ENCODE data around the gene RTBDN. TPM values are rescaled to one million over a fixed set of nuclear protein-coding genes. Genes with fewer than 3 reads are reported as not detected.

The RTBDN gene
- total RNA-seq, 1 donor from 2014 or later = not detected

- peak; percentile 83 for DNase-seq (ENCODE audit: low spot score)
These were observed 51.7 kb downstream of the RTBDN start for GRCh38 chr19:12782424-12783290.

DNA sequence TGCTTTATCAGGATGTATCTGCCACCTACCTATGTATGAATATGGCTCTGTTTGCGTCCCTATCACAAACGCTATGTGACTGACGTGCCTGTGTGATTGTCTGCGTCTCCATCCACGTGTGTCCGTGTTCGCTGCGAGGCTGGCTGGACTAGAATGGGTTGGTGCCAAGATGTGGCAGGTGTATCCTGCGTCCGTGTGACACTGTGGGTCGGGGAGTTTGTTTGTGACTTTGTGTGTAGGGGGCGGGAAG lies 52.3 kb downstream of the RTBDN start:
- DNase-seq (ENCODE audit: low spot score) = no peak

GRCh38 chr19:12779162-12779993 lies 55.0 kb downstream of the RTBDN start:
- no peak for DNase-seq (ENCODE audit: low spot score)

- no peak for DNase-seq (ENCODE audit: low spot score)
These were observed 55.5 kb downstream of the RTBDN start for GRCh38 chr19:12778905-12779161.

- peak; percentile 57 for DNase-seq (ENCODE audit: low spot score)
These were observed 56.1 kb downstream of the RTBDN start for GRCh38 chr19:12778017-12778904.

GRCh38 chr19:12777217-12778016 lies 57.0 kb downstream of the RTBDN start:
- DNase-seq (ENCODE audit: low spot score) = peak; percentile 72

Other genes with a start within 250 kb of the RTBDN start
- gene ZNF490, start 223.8 kb downstream of the RTBDN start, total RNA-seq = 15.6 TPM
- 27.1 TPM for gene ZNF791, start 223.7 kb downstream of the RTBDN start, total RNA-seq
- gene MAN2B1, start 167.8 kb downstream of the RTBDN start, total RNA-seq = 104 TPM
- 14.5 TPM for gene WDR83, start 167.8 kb downstream of the RTBDN start, total RNA-seq
- 89.0 TPM for gene DHPS, start 152.7 kb downstream of the RTBDN start, total RNA-seq
- not detected for gene GNG14, start 146.6 kb downstream of the RTBDN start, total RNA-seq
- gene FBXW9, start 137.9 kb downstream of the RTBDN start, total RNA-seq = 8.9 TPM
- 65.5 TPM for gene TNPO2, start 110.6 kb downstream of the RTBDN start, total RNA-seq
- 172 TPM for gene TRIR, start 99.9 kb downstream of the RTBDN start, total RNA-seq
- gene GET3, start 97.1 kb downstream of the RTBDN start, total RNA-seq = 64.8 TPM
- gene BEST2, start 82.8 kb downstream of the RTBDN start, total RNA-seq = not detected
- 128 TPM for gene HOOK2, start 59.0 kb downstream of the RTBDN start, total RNA-seq
- 119 TPM for gene JUNB, start 43.1 kb downstream of the RTBDN start, total RNA-seq
- 319 TPM for gene PRDX2, start 32.8 kb downstream of the RTBDN start, total RNA-seq
- 4.1 TPM for gene THSD8, start 32.5 kb downstream of the RTBDN start, total RNA-seq
- 7.3 TPM for gene RNASEH2A, start 28.0 kb downstream of the RTBDN start, total RNA-seq
- gene MAST1, start 3.9 kb upstream of the RTBDN start, total RNA-seq = 0.83 TPM
- gene DNASE2, start 46.9 kb upstream of the RTBDN start, total RNA-seq = 48.7 TPM
- not detected for gene KLF1, start 52.6 kb upstream of the RTBDN start, total RNA-seq
- gene GCDH, start 56.6 kb upstream of the RTBDN start, total RNA-seq = 33.7 TPM
- gene SYCE2, start 84.7 kb upstream of the RTBDN start, total RNA-seq = not detected
- 54.0 TPM for gene FARSA, start 99.1 kb upstream of the RTBDN start, total RNA-seq
- gene CALR, start 104.0 kb upstream of the RTBDN start, total RNA-seq = 1,099 TPM
- 83.0 TPM for gene RAD23A, start 111.3 kb upstream of the RTBDN start, total RNA-seq
- gene GADD45GIP1, start 122.6 kb upstream of the RTBDN start, total RNA-seq = 17.6 TPM
- 0.26 TPM for gene DAND5, start 135.0 kb upstream of the RTBDN start, total RNA-seq
- 135 TPM for gene NFIX, start 160.9 kb upstream of the RTBDN start, total RNA-seq

Data from mucosa of gallbladder (tissue), 1 donor.